CD8-positive, alpha-beta memory T cell (primary cell): ENCODE results near the gene CDC42EP5. TPM values are rescaled to one million over a fixed set of nuclear protein-coding genes. Genes with fewer than 3 reads are reported as not detected.
"Not testable (repeated sequence)": the region's sequence is repeated elsewhere in the genome, so short reads cannot be mapped to it uniquely, and the experiment has no call there.

Experiments
- CTCF ChIA-PET: fragments of 350-600 bp; sonication (Branson Sonifier 250); formaldehyde crosslinking; loops from one replicate; lab custom pipeline; 2021; ENCODE audit warnings: antibody characterized with exemption; lab: Charles Lee
- POLR2A ChIA-PET: fragments of 350-600 bp; sonication (Branson Sonifier 250); formaldehyde crosslinking; loops from one replicate; lab custom pipeline; 2021; ENCODE audit warnings: antibody characterized with exemption; lab: Charles Lee
- DNase-seq, 5 donors: peaks; one replicate each; pipeline versions ENCODE4 v3.0.0 to v3.0.0-alpha.2; 2020 to 2022; ENCODE audit warnings: mixed read lengths in 1 of 5
- H3K27ac ChIP-seq: one replicate; pipeline ENCODE4 v1.7.0; 2013; ENCODE audit warnings: low read depth, mild to moderate bottlenecking, low read length, moderate library complexity
- H3K27me3 ChIP-seq: 2 replicates; pipeline ENCODE4 v1.7.0; 2013; ENCODE audit warnings: low read length, mild to moderate bottlenecking; ENCODE audit not compliant: insufficient read depth, poor library complexity, severe bottlenecking
- H3K36me3 ChIP-seq: 2 replicates; pipeline ENCODE4 v1.7.0; 2013; ENCODE audit warnings: mild to moderate bottlenecking, low read length, moderate library complexity; ENCODE audit not compliant: insufficient read depth
- H3K4me1 ChIP-seq: 2 replicates; pipeline ENCODE4 v1.7.0; 2013; ENCODE audit warnings: mild to moderate bottlenecking, low read length, moderate library complexity; ENCODE audit not compliant: insufficient read depth
- H3K4me3 ChIP-seq: 2 replicates; pipeline ENCODE4 v1.7.0; 2013; ENCODE audit warnings: mild to moderate bottlenecking, low read length
- H3K9me3 ChIP-seq: 2 replicates; pipeline ENCODE4 v1.7.0; 2013; ENCODE audit warnings: mild to moderate bottlenecking, low read length
- H3K27ac Mint-ChIP-seq, 8 donors: one replicate each; pipeline ENCODE4 v1.8.0; 2020 to 2021; ENCODE audit warnings: mixed read lengths in 8 of 8, mild to moderate bottlenecking in 6 of 8, inconsistent platforms in 3 of 8, moderate library complexity in 3 of 8
- H3K27me3 Mint-ChIP-seq, 2 donors: one replicate each; pipeline ENCODE4 v1.8.0; 2020 to 2021; ENCODE audit warnings: mixed read lengths in 2 of 2, mild to moderate bottlenecking in 1 of 2, moderate library complexity in 1 of 2
- H3K36me3 Mint-ChIP-seq, 3 donors: one replicate each; pipeline ENCODE4 v1.8.0; 2020 to 2021; ENCODE audit warnings: mixed read lengths in 3 of 3, inconsistent platforms in 1 of 3, mild to moderate bottlenecking in 1 of 3
- H3K4me1 Mint-ChIP-seq, 3 donors: one replicate each; pipeline ENCODE4 v1.8.0; 2020 to 2021; ENCODE audit warnings: mixed read lengths in 3 of 3, inconsistent platforms in 1 of 3, mild to moderate bottlenecking in 1 of 3
- H3K4me3 Mint-ChIP-seq, 7 donors: one replicate each; pipeline ENCODE4 v1.8.0; 2020 to 2021; ENCODE audit warnings: mixed read lengths in 7 of 7, mild to moderate bottlenecking in 6 of 7, moderate library complexity in 4 of 7, inconsistent platforms in 2 of 7
- H3K9me3 Mint-ChIP-seq, 5 donors: one replicate each; pipeline ENCODE4 v1.8.0; 2020 to 2022; ENCODE audit warnings: mixed read lengths in 5 of 5, mild to moderate bottlenecking in 3 of 5, moderate library complexity in 2 of 5, inconsistent platforms in 1 of 5
- polyA plus RNA-seq: library from polyadenylated mRNA; unstranded; fragments of 300-500 nt; fragmentation: Illumina TruSeq; gene quantifications from one replicate; pipeline ENCODE4 v1.2.3, GENCODE V29; 2021
- total RNA-seq, 2 experiments: library from RNA; stranded (reverse); gene quantifications; one replicate each; pipeline ENCODE4 v1.2.3, GENCODE V29; 2021

CDC42EP5 gene
- total and polyA plus RNA-seq, 3 experiments from 2014 or later = 0.44 to 1.1 TPM; not detected in 1

GRCh38 chr19:54470991-54471782, 1.9 kb downstream of the CDC42EP5 start:
- Histone ChIP-seq H3K4me3 (no peak overlapping the region), H3K4me1 (peaks cover 6% of the 10 kb centered on the region), H3K36me3 (no peaks in the 10 kb centered on the region), H3K27me3 (peaks cover 9% of the 10 kb centered on the region), H3K9me3 (no peaks in the 10 kb centered on the region), H3K27ac (no peak overlapping the region)
- POLR2A ChIA-PET = no interaction called here
- peaks cover 6 to 13% (median 11%) of the 10 kb centered on the region in 3 donors for H3K4me1 Mint-ChIP-seq
- CTCF ChIA-PET = interaction anchor here (1.6 kb wide), 1 partner anchor 10 kb away, joined by 6 read pairs; no protein-coding TSS in a partner anchor
- H3K36me3 Mint-ChIP-seq = no peaks in the 10 kb centered on the region
- peaks cover 20 to 37% of the 10 kb centered on the region in 2 donors for H3K27me3 Mint-ChIP-seq
- H3K27ac Mint-ChIP-seq = no peak overlapping the region
- no peaks in the 10 kb centered on the region for H3K9me3 Mint-ChIP-seq
- DNase-seq = peak in 1 of 5 donors; percentile 42
- no peak overlapping the region for H3K4me3 Mint-ChIP-seq

GRCh38 chr19:54470276-54470887, 2.7 kb downstream of the CDC42EP5 start:
- H3K36me3 ChIP-seq = no peaks in the 10 kb centered on the region
- no peak overlapping the region for H3K27ac ChIP-seq
- H3K36me3 Mint-ChIP-seq = no peaks in the 10 kb centered on the region
- H3K9me3 ChIP-seq = no peaks in the 10 kb centered on the region
- no peaks in the 10 kb centered on the region for H3K9me3 Mint-ChIP-seq
- DNase-seq = peak in 1 of 5 donors; percentile 2
- POLR2A ChIA-PET = no interaction called here
- H3K27me3 ChIP-seq = peaks cover 9% of the 10 kb centered on the region
- no peak overlapping the region for H3K4me3 ChIP-seq
- H3K27me3 Mint-ChIP-seq = peaks cover 20 to 37% of the 10 kb centered on the region in 2 donors
- CTCF ChIA-PET = interaction anchor here (0.9 to 1.6 kb wide), 2 partner anchors 11 to 22 kb away, joined by 3 to 6 read pairs; partner anchors contain the start of gene LENG8
- H3K4me1 Mint-ChIP-seq = peaks cover 10 to 13% (median 11%) of the 10 kb centered on the region in 3 donors
- peaks cover 6% of the 10 kb centered on the region for H3K4me1 ChIP-seq
- H3K4me3 Mint-ChIP-seq = peak overlapping the region in 1 of 7 donors; percentile 35
- H3K27ac Mint-ChIP-seq = peak overlapping the region in 1 of 8 donors; percentile 14

- Mint-ChIP-seq H3K9me3 (no peaks in the 10 kb centered on the region), H3K4me3 (no peak overlapping the region), H3K27ac (no peak overlapping the region), H3K36me3 (no peaks in the 10 kb centered on the region), H3K4me1 (peaks cover 11 to 15% (median 13%) of the 10 kb centered on the region in 3 donors), H3K27me3 (peaks cover 20 to 32% of the 10 kb centered on the region in 2 donors)
- Histone ChIP-seq H3K4me3 (no peak overlapping the region), H3K36me3 (no peaks in the 10 kb centered on the region), H3K9me3 (no peaks in the 10 kb centered on the region), H3K27ac (no peak overlapping the region), H3K4me1 (peaks cover 10% of the 10 kb centered on the region), H3K27me3 (peaks cover 9% of the 10 kb centered on the region)
- peak in 1 of 5 donors; percentile 2 for DNase-seq
- ChIA-PET POLR2A (no interaction called here), CTCF (interaction anchor here (0.9 to 1.2 kb wide), 2 partner anchors 9 to 21 kb away, joined by 3 read pairs; partner anchors contain the start of gene LENG8)
These were observed 3.6 kb downstream of the CDC42EP5 start for GRCh38 chr19:54469496-54469934.

DNA sequence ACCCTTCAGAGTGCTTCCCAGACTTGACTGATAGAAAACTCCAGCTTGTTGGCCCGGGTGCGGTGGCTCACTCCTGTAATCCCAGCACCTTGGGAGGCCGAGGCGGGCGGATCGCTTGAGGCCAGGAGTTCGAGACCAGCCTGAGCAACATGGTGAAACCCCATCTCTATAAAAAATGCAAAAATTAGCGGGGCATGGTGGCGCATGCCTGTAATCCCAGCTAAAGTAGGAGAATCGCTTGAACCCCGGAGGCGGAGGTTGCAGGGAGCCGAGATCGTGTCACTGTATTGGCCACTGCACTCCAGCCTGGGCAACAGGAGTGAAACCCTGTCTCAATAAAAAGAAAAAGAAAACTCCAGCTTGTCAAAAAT, 7.0 kb downstream of the CDC42EP5 start:
- H3K4me3 ChIP-seq, H3K9me3 Mint-ChIP-seq, H3K27ac ChIP-seq, H3K27me3 ChIP-seq, DNase-seq, H3K9me3 ChIP-seq, H3K36me3 ChIP-seq: not testable (repeated sequence)
- Mint-ChIP-seq H3K4me1 (peaks cover 22 to 35% (median 26%) of the 10 kb centered on the region in 3 donors), H3K4me3 (peak overlapping the region; percentile 21 to 93 (median 63)), H3K36me3 (peaks cover 0 to 18% (median 0%) of the 10 kb centered on the region in 3 donors), H3K27ac (peak overlapping the region in 3 of 8 donors; percentile 2 to 75 (median 57)), H3K27me3 (peaks cover 14 to 19% of the 10 kb centered on the region in 2 donors)
- peaks cover 27% of the 10 kb centered on the region for H3K4me1 ChIP-seq
- ChIA-PET CTCF (interaction anchor here (1.9 kb wide), 1 partner anchor 15 kb away, joined by 6 read pairs; no protein-coding TSS in a partner anchor), POLR2A (interaction anchor here (0.6 kb wide), 1 partner anchor 15 kb away, joined by 8 read pairs; no protein-coding TSS in a partner anchor)

- Mint-ChIP-seq H3K4me1 (peaks cover 18 to 30% (median 22%) of the 10 kb centered on the region in 3 donors), H3K27me3 (peaks cover 10 to 14% of the 10 kb centered on the region in 2 donors), H3K4me3 (peak overlapping the region; percentile 57 to 93 (median 64)), H3K27ac (peak overlapping the region in 3 of 8 donors; percentile 57 to 92 (median 75)), H3K36me3 (peaks cover 0 to 23% (median 0%) of the 10 kb centered on the region in 3 donors), H3K9me3 (peaks cover 0 to 2% (median 0%) of the 10 kb centered on the region in 5 donors)
- Histone ChIP-seq H3K27me3 (peaks cover 4% of the 10 kb centered on the region), H3K4me1 (peaks cover 23% of the 10 kb centered on the region), H3K9me3 (no peaks in the 10 kb centered on the region), H3K36me3 (peaks cover 10% of the 10 kb centered on the region), H3K27ac (no peak overlapping the region), H3K4me3 (no peak overlapping the region)
- DNase-seq = no peak
- CTCF ChIA-PET = interaction anchor here (1.9 kb wide), 1 partner anchor 16 kb away, joined by 6 read pairs; no protein-coding TSS in a partner anchor
- POLR2A ChIA-PET = interaction anchor here (0.6 to 1.0 kb wide), 2 partner anchors 16 to 17 kb away, joined by 4 to 8 read pairs; partner anchors contain the start of gene LENG8
These were observed 7.5 kb downstream of the CDC42EP5 start for GRCh38 chr19:54465426-54466109.

- peak; percentile 54 to 79 (median 61) for DNase-seq
- Mint-ChIP-seq H3K27ac (peak overlapping the region; percentile 61 to 99 (median 96)), H3K36me3 (peaks cover 0 to 27% (median 0%) of the 10 kb centered on the region in 3 donors), H3K4me1 (peaks cover 18 to 32% (median 18%) of the 10 kb centered on the region in 3 donors), H3K4me3 (peak overlapping the region; percentile 87 to 99 (median 93)), H3K9me3 (peaks cover 0 to 2% (median 0%) of the 10 kb centered on the region in 5 donors), H3K27me3 (peaks cover 5 to 7% of the 10 kb centered on the region in 2 donors)
- H3K27ac ChIP-seq = peak overlapping the region; percentile 76
- CTCF ChIA-PET = interaction anchor here (1.9 kb wide), 1 partner anchor 16 kb away, joined by 6 read pairs; no protein-coding TSS in a partner anchor
- H3K27me3 ChIP-seq = no peaks in the 10 kb centered on the region
- peaks cover 21% of the 10 kb centered on the region for H3K4me1 ChIP-seq
- H3K36me3 ChIP-seq = peaks cover 13% of the 10 kb centered on the region
- POLR2A ChIA-PET = interaction anchor here (1.0 kb wide), 1 partner anchor 16 kb away, joined by 4 read pairs; the partner anchor contains the start of gene LENG8
- peak overlapping the region; percentile 91 for H3K4me3 ChIP-seq
- H3K9me3 ChIP-seq = no peaks in the 10 kb centered on the region
These were observed 8.3 kb downstream of the CDC42EP5 start for GRCh38 chr19:54464630-54465425.
